MM.1S (cell line): ENCODE data around the gene GTF2IRD1.
"Not testable (repeated sequence)": the region's sequence is repeated elsewhere in the genome, so short reads cannot be mapped to it uniquely, and the experiment has no call there.

ENCODE experiments used
- DNase-seq: peaks from one replicate; pipeline ENCODE4 v3.0.0-alpha.2; 2015
- H2AFZ ChIP-seq: fragments of 300-600 bp; sonication (generic); 2 replicates; pipeline ENCODE4 v1.6.0; 2016; ENCODE audit warnings: antibody characterized with exemption, low read length
- H3F3A ChIP-seq: fragments of 300-600 bp; sonication (generic); 2 replicates; pipeline ENCODE4 v1.6.1; 2016; ENCODE audit warnings: mild to moderate bottlenecking, antibody characterized with exemption, low read length, moderate library complexity, mixed read lengths; ENCODE audit not compliant: insufficient read depth
- H3K27ac ChIP-seq: fragments of 300-600 bp; sonication (generic); 2 replicates; pipeline ENCODE4 v1.5.1; 2016; ENCODE audit warnings: mild to moderate bottlenecking, low read length
- H3K27me3 ChIP-seq: fragments of 300-600 bp; sonication (generic); replicated peaks from 2 replicates; pipeline ENCODE4 v1.6.0; 2016; ENCODE audit warnings: low read length; ENCODE audit not compliant: insufficient read depth
- H3K36me3 ChIP-seq: fragments of 300-600 bp; sonication (generic); replicated peaks from 2 replicates; pipeline ENCODE4 v1.6.1; 2016; ENCODE audit warnings: mild to moderate bottlenecking, low read length, mixed read lengths; ENCODE audit not compliant: insufficient read depth
- H3K4me1 ChIP-seq: fragments of 300-600 bp; sonication (generic); 2 replicates; pipeline ENCODE4 v1.6.1; 2016; ENCODE audit warnings: low read length, mixed read lengths
- H3K4me2 ChIP-seq: fragments of 300-600 bp; sonication (generic); 2 replicates; pipeline ENCODE4 v1.6.0; 2016; ENCODE audit warnings: low read depth, low read length
- H3K4me3 ChIP-seq: fragments of 300-600 bp; sonication (generic); 2 replicates; pipeline ENCODE4 v1.5.1; 2016; ENCODE audit warnings: low read length, mixed read lengths
- H3K79me2 ChIP-seq: fragments of 300-600 bp; sonication (generic); 2 replicates; pipeline ENCODE4 v1.6.1; 2016; ENCODE audit warnings: mixed run types, low read length, mixed read lengths
- H3K9ac ChIP-seq: fragments of 300-600 bp; sonication (generic); 2 replicates; pipeline ENCODE4 v1.6.1; 2016; ENCODE audit warnings: low read length, mixed read lengths
- H3K9me2 ChIP-seq: fragments of 300-600 bp; sonication (generic); replicated peaks from 2 replicates; pipeline ENCODE4 v1.6.1; 2016; ENCODE audit warnings: mild to moderate bottlenecking, low read length, mixed read lengths; ENCODE audit not compliant: insufficient read depth
- H3K9me3 ChIP-seq: fragments of 300-600 bp; sonication (generic); replicated peaks from 2 replicates; pipeline ENCODE4 v1.6.1; 2016; ENCODE audit warnings: mild to moderate bottlenecking, low read length, mixed read lengths; ENCODE audit not compliant: insufficient read depth
- H4K20me1 ChIP-seq: fragments of 300-600 bp; sonication (generic); 2 replicates; pipeline ENCODE4 v1.6.1; 2016; ENCODE audit warnings: mild to moderate bottlenecking, low read length, moderate library complexity, mixed read lengths; ENCODE audit not compliant: insufficient read depth
- EZH2 ChIP-seq: fragments of 300-600 bp; sonication (generic); optimal IDR thresholded peaks from 2 replicates; pipeline ENCODE3; 2017; ENCODE audit warnings: low read depth, mild to moderate bottlenecking, antibody characterized with exemption, low read length, mixed read lengths
- EZH2phosphoT487 ChIP-seq: fragments of 300-600 bp; sonication (generic); IDR thresholded peaks from 2 replicates; pipeline ENCODE4 v1.6.1; 2018; ENCODE audit warnings: antibody characterized with exemption, low read length
- TF ChIP-seq, protein P1 (sequence below): fragments of 300-600 bp; sonication (generic); IDR thresholded peaks from 2 replicates; pipeline ENCODE4 v1.5.1; 2016; ENCODE audit warnings: antibody characterized with exemption, low read length, mixed read lengths

The GTF2IRD1 gene

DNA sequence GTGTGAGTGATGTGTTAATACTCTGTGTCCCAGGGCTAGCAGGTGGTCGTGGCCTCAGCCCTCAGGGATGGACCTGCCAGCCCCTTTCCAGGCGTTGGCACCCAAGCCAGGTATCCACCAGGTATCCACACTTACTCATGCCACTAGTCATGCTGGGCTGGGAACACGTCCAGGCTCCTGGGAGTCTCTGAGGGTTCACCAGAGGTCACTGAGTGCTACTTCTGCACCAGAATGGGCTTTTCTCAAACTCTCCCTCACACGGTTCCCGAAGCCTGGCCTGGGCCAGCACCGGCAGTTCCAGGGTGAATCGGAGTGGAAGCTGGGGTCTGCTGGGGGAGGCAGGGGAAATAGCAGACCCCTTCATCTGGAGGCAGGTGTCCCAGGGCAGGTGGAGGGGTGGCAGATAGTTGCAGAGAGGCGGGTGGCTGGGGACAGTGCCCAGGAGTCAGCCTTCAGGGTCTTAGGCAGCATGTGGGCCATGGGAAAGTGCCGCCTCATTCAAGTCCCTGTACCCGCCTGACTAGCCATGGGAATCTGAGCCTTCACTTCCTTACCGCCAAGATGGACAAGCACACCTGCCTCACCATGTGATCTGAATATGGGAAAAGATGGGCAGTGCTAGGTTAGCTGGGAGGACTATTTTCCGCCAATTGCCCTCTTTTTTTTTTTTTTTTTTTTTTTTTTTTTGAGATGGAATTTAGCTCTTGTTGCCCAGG lies 108.3 kb downstream of the GTF2IRD1 start:
- no peaks in the 10 kb centered on the region for H3K9me3 ChIP-seq
- H3K4me2 ChIP-seq = no peak overlapping the region
- H3K9ac ChIP-seq = no peak overlapping the region
- H3K4me1 ChIP-seq = no peaks in the 10 kb centered on the region
- TF ChIP-seq EZH2 (no peak), EZH2phosphoT487 (no peak)
- no peak for DNase-seq
- H3K4me3 ChIP-seq = no peak overlapping the region
- H3K36me3 ChIP-seq = no peaks in the 10 kb centered on the region
- H3K9me2 ChIP-seq = no peaks in the 10 kb centered on the region
- no peaks in the 10 kb centered on the region for H3K79me2 ChIP-seq
- H3F3A ChIP-seq = no peaks in the 10 kb centered on the region
- no peak overlapping the region for H2AFZ ChIP-seq
- H3K27ac ChIP-seq = no peak overlapping the region
- no peaks in the 10 kb centered on the region for H3K27me3 ChIP-seq
- H4K20me1 ChIP-seq = no peaks in the 10 kb centered on the region

DNA sequence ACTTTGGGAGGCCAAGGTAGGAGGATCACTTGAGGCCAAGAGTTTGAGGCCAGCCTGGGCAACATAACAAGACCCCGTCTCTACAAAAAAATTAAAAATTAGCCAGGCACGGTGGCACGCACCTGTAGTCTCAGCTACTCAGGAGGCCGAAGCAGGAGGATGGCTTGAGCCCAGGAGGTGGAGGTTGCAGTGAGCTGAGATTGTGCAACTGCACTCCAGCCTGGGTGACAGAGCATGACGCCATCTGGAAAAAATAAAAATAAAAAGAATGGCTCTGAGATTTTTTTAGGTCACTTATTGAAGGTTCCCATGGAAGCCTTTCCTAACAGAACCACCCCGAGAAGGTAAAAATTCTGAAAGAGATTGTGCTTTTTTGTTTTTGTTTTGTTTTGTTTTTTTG lies 109.9 kb downstream of the GTF2IRD1 start:
- H3K27me3 ChIP-seq, H3K9ac ChIP-seq, H3K36me3 ChIP-seq, H2AFZ ChIP-seq, H3K9me2 ChIP-seq, H3K4me2 ChIP-seq, H3K4me1 ChIP-seq, H3F3A ChIP-seq, H3K9me3 ChIP-seq, H3K4me3 ChIP-seq, H3K79me2 ChIP-seq, DNase-seq, H4K20me1 ChIP-seq, H3K27ac ChIP-seq: not testable (repeated sequence)

DNA sequence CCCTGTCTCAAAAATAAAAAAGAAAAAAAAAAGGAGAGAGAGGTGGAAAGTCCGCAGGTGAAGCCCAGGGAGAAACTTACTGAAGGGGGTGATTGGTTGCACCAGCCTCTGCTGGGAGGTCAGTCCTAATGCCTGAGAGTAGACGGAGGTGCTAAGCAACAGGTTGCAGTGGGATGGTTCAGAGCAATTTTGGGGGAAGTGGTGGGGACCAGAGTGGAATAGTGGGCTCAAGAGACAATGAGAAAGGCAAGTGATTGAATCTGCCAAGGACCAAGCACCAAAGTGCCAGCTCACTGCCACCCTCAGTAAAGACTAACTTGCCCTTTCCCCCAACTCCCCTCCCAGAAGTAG lies 113.6 kb downstream of the GTF2IRD1 start:
- H3K79me2 ChIP-seq = no peaks in the 10 kb centered on the region
- H3K4me1 ChIP-seq = no peaks in the 10 kb centered on the region
- H3K9ac ChIP-seq = no peak overlapping the region
- no peaks in the 10 kb centered on the region for H4K20me1 ChIP-seq
- H3K9me2 ChIP-seq = no peaks in the 10 kb centered on the region
- no peak for DNase-seq
- H3K27ac ChIP-seq = no peak overlapping the region
- no peaks in the 10 kb centered on the region for H3K36me3 ChIP-seq
- no peak overlapping the region for H3K4me3 ChIP-seq
- H2AFZ ChIP-seq = no peak overlapping the region
- no peaks in the 10 kb centered on the region for H3K27me3 ChIP-seq
- H3K9me3 ChIP-seq = no peaks in the 10 kb centered on the region
- TF ChIP-seq EZH2 (no peak), EZH2phosphoT487 (no peak)
- TF ChIP-seq, protein P1, sequence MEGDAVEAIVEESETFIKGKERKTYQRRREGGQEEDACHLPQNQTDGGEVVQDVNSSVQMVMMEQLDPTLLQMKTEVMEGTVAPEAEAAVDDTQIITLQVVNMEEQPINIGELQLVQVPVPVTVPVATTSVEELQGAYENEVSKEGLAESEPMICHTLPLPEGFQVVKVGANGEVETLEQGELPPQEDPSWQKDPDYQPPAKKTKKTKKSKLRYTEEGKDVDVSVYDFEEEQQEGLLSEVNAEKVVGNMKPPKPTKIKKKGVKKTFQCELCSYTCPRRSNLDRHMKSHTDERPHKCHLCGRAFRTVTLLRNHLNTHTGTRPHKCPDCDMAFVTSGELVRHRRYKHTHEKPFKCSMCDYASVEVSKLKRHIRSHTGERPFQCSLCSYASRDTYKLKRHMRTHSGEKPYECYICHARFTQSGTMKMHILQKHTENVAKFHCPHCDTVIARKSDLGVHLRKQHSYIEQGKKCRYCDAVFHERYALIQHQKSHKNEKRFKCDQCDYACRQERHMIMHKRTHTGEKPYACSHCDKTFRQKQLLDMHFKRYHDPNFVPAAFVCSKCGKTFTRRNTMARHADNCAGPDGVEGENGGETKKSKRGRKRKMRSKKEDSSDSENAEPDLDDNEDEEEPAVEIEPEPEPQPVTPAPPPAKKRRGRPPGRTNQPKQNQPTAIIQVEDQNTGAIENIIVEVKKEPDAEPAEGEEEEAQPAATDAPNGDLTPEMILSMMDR = no peak
- no peaks in the 10 kb centered on the region for H3F3A ChIP-seq
- H3K4me2 ChIP-seq = no peak overlapping the region

DNA sequence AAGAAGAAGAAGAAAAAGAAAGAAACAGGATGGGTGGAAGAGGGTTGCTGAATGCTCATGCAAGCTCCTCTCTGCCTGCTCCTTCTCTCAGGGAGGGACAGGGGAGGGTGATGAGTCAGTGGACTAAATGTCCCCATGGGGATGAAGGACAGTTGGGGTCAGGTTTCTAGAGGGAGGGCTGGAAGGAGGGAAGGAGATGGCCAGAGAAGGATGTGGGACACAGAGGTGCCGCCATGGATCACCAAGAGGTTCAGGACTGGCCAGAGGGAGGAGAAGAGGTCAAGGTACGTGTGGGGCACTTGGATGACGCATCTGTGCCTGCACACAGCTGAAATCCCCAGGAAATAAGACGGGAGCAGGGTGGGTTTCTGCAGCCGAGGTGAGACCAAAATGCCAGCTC lies 115.0 kb downstream of the GTF2IRD1 start:
- Histone ChIP-seq H2AFZ (no peak overlapping the region), H3F3A (no peaks in the 10 kb centered on the region), H3K4me3 (no peak overlapping the region), H3K9me3 (no peaks in the 10 kb centered on the region), H3K9ac (no peak overlapping the region), H3K79me2 (no peaks in the 10 kb centered on the region), H4K20me1 (no peaks in the 10 kb centered on the region), H3K27me3 (no peaks in the 10 kb centered on the region), H3K9me2 (no peaks in the 10 kb centered on the region), H3K4me1 (no peaks in the 10 kb centered on the region), H3K36me3 (no peaks in the 10 kb centered on the region), H3K27ac (no peak overlapping the region), H3K4me2 (no peak overlapping the region)
- DNase-seq = no peak
- TF ChIP-seq EZH2 (no peak), EZH2phosphoT487 (no peak)
- TF ChIP-seq, protein P1 = no peak
